SK-N-MC (cell line): ENCODE data around the gene RAB21.

Experiments
- DNase-seq: peaks from one replicate; pipeline ENCODE4 v3.0.0-alpha.2; 2011; ENCODE audit warnings: low read depth, low spot score
- H3K27ac ChIP-seq: fragments of 200-600 bp; sonication (generic); 2 replicates; pipeline ENCODE4 v1.5.1; 2016; ENCODE audit warnings: mixed run types
- H3K36me3 ChIP-seq: fragments of 200-600 bp; sonication (generic); 2 replicates; pipeline ENCODE4 v1.6.1; 2017; ENCODE audit warnings: antibody characterized with exemption, low read length, mixed read lengths; ENCODE audit not compliant: insufficient read depth
- H3K4me3 ChIP-seq: fragments of 200-600 bp; sonication (generic); 2 replicates; pipeline ENCODE4 v1.5.1; 2016
- H3K9ac ChIP-seq: fragments of 200-600 bp; sonication (generic); 2 replicates; pipeline ENCODE4 v1.8.0; 2017; ENCODE audit warnings: mixed run types, mixed read lengths; ENCODE audit not compliant: insufficient read length
- H3K9me3 ChIP-seq: fragments of 200-600 bp; sonication (generic); 2 replicates; pipeline ENCODE4 v1.6.1; 2017; ENCODE audit warnings: low read depth, mild to moderate bottlenecking, antibody characterized with exemption, low read length, moderate library complexity, mixed read lengths
- EZH2 ChIP-seq: fragments of 200-600 bp; sonication (generic); IDR thresholded peaks from one replicate; pipeline ENCODE4 v1.6.1; 2017; ENCODE audit warnings: antibody characterized with exemption
- FOXP2 ChIP-seq: optimal IDR thresholded peaks from 2 replicates; pipeline ENCODE3; 2011; ENCODE audit warnings: mild to moderate bottlenecking, moderate library complexity; ENCODE audit not compliant: insufficient read depth; ENCODE audit errors: extremely low read length, control extremely low read depth
- POLR2AphosphoS5 ChIP-seq: IDR thresholded peaks from 2 replicates; pipeline ENCODE4 v1.6.1; 2012; ENCODE audit warnings: mild to moderate bottlenecking, low read depth, low read length, borderline replicate concordance

Gene RAB21

GRCh38 chr12:71782017-71782416 is 27.4 kb downstream of the RAB21 start:
- DNase-seq: no peak
- H3K36me3 ChIP-seq: peaks cover 27% of the 10 kb centered on the region

GRCh38 chr12:71786829-71787228 is 32.2 kb downstream of the RAB21 start:
- no peak overlapping the region for H3K4me3 ChIP-seq
- H3K36me3 ChIP-seq: peaks cover 41% of the 10 kb centered on the region
- DNase-seq: no peak
- peak overlapping the region; percentile 59; the same call in 1 of the 2 replicates for H3K27ac ChIP-seq
- no peaks in the 10 kb centered on the region for H3K9me3 ChIP-seq
- no peak overlapping the region for H3K9ac ChIP-seq
- TF ChIP-seq FOXP2: no peak
- TF ChIP-seq EZH2: no peak
- TF ChIP-seq POLR2AphosphoS5: no peak

More at GRCh38 chr12:71782017-71782416, 27.4 kb downstream of the RAB21 start:
- H3K9ac ChIP-seq: no peak overlapping the region
- H3K4me3 ChIP-seq: no peak overlapping the region
- no peaks in the 10 kb centered on the region for H3K9me3 ChIP-seq
- H3K27ac ChIP-seq: peak overlapping the region; percentile 52
- TF ChIP-seq EZH2 (no peak), FOXP2 (no peak), POLR2AphosphoS5 (no peak)

GRCh38 chr12:71787580-71787979 is 32.9 kb downstream of the RAB21 start:
- Histone ChIP-seq H3K27ac (peak overlapping the region; percentile 59), H3K9ac (no peak overlapping the region), H3K4me3 (no peak overlapping the region), H3K36me3 (peaks cover 39% of the 10 kb centered on the region), H3K9me3 (no peaks in the 10 kb centered on the region)
- no peak for TF ChIP-seq POLR2AphosphoS5
- no peak for TF ChIP-seq FOXP2
- no peak for TF ChIP-seq EZH2
- no peak for DNase-seq

DNA sequence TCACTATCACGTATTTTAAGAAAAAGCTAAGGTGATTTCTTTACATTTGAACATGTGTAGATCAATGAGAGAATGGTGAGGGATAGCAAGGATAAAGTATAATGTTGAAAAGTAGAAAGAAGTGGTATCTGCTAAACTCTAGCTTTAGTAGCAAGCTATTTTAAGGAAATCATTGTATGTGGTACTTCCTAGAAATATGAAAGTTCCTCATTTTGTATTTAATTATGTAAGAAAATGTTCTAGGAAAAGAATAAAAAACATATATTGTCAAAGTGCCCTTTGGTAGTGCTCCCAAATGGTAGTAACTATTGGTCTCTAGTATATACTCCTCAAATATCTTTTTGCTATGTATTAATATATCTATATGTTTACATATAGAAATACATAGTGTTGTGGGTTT is 35.7 kb downstream of the RAB21 start:
- no peak for DNase-seq
- TF ChIP-seq POLR2AphosphoS5 (no peak), FOXP2 (no peak), EZH2 (no peak)
- no peak overlapping the region for H3K9ac ChIP-seq
- no peaks in the 10 kb centered on the region for H3K9me3 ChIP-seq
- no peak overlapping the region for H3K4me3 ChIP-seq
- H3K36me3 ChIP-seq: peaks cover 24% of the 10 kb centered on the region
- H3K27ac ChIP-seq: no peak overlapping the region

DNA sequence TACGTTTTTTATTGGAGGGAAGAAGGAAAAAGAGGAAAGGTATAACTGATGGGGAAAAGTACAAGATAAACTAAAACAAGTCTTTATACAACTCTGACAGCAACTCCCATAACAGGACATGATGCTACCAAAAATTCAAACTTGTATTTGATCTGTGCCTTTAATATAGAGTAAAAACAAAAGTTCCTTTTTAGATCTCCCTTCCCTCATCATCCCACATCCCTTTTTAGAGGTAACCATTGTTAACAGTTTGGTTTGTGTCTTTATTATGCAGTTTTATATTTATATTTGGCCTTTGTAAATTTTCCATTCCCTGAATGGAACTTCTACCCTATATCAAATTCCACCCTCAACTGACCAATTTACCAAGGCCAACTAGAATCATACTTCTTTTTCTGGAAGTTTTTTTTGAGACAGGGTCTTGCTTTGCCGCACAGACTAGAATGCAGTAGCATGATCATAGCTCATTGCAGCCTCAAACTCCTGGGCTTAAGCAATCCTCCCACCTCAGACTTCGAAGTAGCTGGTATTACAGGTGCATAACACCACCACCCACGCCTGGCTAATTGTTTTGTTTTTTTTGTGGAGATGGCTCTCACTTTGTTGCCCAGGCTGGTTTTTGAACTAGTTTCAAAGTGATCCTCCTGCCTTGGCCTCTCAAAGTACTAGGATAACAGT is 36.9 kb downstream of the RAB21 start:
- DNase-seq: no peak
- no peak overlapping the region for H3K27ac ChIP-seq
- peaks cover 18% of the 10 kb centered on the region for H3K36me3 ChIP-seq
- no peak for TF ChIP-seq EZH2
- no peak for TF ChIP-seq POLR2AphosphoS5
- TF ChIP-seq FOXP2: no peak
- H3K9me3 ChIP-seq: no peaks in the 10 kb centered on the region
- no peak overlapping the region for H3K4me3 ChIP-seq
- no peak overlapping the region for H3K9ac ChIP-seq

- no peak for DNase-seq
- Histone ChIP-seq H3K36me3 (peaks cover 14% of the 10 kb centered on the region), H3K27ac (no peak overlapping the region), H3K9ac (no peak overlapping the region), H3K4me3 (no peak overlapping the region), H3K9me3 (no peaks in the 10 kb centered on the region)
- TF ChIP-seq POLR2AphosphoS5: no peak
- TF ChIP-seq EZH2: no peak
- no peak for TF ChIP-seq FOXP2
These were observed 37.9 kb downstream of the RAB21 start for GRCh38 chr12:71792599-71792998.

DNA sequence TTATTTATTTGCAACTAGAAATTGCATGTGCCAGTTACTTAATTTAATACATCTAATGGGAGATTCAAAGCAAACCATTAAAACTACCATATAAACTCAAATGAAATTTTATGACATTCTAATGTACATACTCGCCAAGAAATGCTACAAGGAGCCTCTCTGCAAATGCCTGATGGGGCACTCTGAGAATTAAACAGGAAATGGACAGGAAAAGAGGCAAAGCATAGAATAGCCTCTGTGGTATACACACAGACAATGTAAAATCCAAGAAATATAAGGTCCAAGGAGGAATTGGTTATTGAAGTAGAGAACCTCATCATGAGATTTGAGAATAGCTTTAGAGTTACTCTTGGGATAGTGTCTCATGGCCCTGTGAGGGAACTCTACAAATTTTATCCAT is 41.2 kb downstream of the RAB21 start:
- Histone ChIP-seq H3K9ac (peak overlapping the region; percentile 7), H3K27ac (peak overlapping the region; percentile 95), H3K4me3 (peak overlapping the region; percentile 45), H3K36me3 (peaks cover 3% of the 10 kb centered on the region; the same call in 1 of the 2 replicates), H3K9me3 (no peaks in the 10 kb centered on the region)
- peak; percentile 66 for DNase-seq
- peak; percentile 34; the same call in 1 of the 2 replicates for TF ChIP-seq POLR2AphosphoS5
- TF ChIP-seq EZH2: no peak

GRCh38 chr12:71797531-71797930 is 42.9 kb downstream of the RAB21 start:
- Histone ChIP-seq H3K9ac (peak overlapping the region; percentile 7), H3K9me3 (no peaks in the 10 kb centered on the region), H3K27ac (peak overlapping the region; percentile 95), H3K4me3 (peak overlapping the region; percentile 21), H3K36me3 (no peaks in the 10 kb centered on the region)
- no peak for TF ChIP-seq EZH2
- no peak for DNase-seq

- peak; percentile 60 for DNase-seq
- H3K4me3 ChIP-seq: peak overlapping the region; percentile 68
- H3K9me3 ChIP-seq: no peaks in the 10 kb centered on the region
- H3K9ac ChIP-seq: peak overlapping the region; percentile 13
- TF ChIP-seq FOXP2 (no peak), EZH2 (no peak), POLR2AphosphoS5 (peak; percentile 4; the same call in 1 of the 2 replicates)
- H3K36me3 ChIP-seq: no peaks in the 10 kb centered on the region
- H3K27ac ChIP-seq: peak overlapping the region; percentile 95
These were observed 44.4 kb downstream of the RAB21 start for GRCh38 chr12:71799106-71799505.

- H3K27ac ChIP-seq: no peak overlapping the region
- no peak for DNase-seq
- H3K36me3 ChIP-seq: no peaks in the 10 kb centered on the region
- no peaks in the 10 kb centered on the region for H3K9me3 ChIP-seq
- no peak overlapping the region for H3K4me3 ChIP-seq
- TF ChIP-seq POLR2AphosphoS5 (no peak), EZH2 (no peak), FOXP2 (no peak)
- H3K9ac ChIP-seq: no peak overlapping the region
These were observed 45.5 kb downstream of the RAB21 start for GRCh38 chr12:71800177-71800576.
